Inflammatory macrophage treated with lipopolysaccharide for 1 hour (primary cell): Measurements from ENCODE around the gene TLE5.
"Not testable (repeated sequence)": the region's sequence is repeated elsewhere in the genome, so short reads cannot be mapped to it uniquely, and the experiment has no call there.

Source experiments
- DNase-seq, 2 donors: peaks; one replicate each; pipeline ENCODE4 v3.0.0-alpha.2; 2020 to 2022

Gene TLE5

DNA sequence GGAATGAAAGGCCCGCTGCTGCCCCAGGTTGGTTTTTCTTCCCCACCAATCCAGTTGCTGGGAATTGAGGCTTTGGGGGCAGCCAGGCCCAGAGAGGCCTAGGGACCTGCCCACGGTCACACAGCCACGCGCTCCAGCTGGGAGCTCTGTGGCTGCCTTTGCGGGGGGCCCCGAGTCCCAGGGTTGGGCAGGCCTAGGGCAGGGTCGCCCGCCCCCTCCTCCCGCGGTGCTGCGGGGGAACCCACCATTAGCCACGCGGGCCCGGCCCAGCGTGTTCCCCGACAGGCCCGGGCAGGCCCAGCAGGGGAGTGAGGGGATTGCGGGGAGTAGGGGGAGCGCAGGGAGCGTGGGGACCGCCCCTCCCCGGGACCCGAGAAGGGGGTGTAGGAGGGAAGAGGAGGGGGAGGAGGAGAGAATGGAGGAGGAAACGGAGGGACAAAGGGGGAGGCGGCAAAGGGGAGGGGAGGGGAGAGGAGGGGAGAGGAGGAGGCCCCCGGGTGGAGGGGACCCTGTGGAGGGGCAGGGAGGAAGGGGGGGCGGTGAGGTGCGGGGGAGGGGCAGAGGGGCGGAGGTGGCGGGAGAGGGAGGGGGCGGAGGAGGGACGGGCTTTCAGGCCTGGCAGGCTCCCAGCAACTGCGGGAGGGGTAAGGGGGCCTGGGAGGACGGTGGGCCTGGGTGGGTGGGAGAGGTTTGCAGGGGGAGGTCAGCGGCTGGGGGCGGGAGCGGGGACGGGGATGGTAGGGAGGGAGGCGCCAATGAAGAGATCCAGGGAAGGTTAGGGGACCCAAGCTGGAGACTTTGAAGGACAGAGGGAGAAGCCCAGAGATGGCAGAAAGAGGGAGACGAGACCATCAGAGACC is 20.3 kb downstream of the TLE5 start:
- no peak for DNase-seq

DNA sequence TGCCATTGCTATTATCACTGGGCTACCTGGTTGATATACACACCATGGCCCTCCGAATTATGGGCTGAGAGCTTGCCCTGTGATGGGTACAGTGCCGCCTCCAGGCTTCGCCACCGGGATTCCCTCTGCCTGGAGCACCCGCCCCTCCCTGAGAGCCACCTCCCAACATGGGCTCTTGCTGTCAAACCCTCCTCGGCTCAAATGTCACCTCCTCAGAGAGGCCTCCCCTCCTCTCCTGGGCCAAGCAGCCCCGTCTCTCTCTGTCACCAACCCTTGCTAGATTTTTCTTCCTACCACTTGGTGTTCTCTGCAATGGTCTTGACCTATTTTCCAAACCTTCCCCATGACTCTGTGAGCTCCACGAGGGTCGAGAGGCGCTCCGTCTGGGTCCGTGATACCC is 21.0 kb downstream of the TLE5 start:
- no peak for DNase-seq

DNA sequence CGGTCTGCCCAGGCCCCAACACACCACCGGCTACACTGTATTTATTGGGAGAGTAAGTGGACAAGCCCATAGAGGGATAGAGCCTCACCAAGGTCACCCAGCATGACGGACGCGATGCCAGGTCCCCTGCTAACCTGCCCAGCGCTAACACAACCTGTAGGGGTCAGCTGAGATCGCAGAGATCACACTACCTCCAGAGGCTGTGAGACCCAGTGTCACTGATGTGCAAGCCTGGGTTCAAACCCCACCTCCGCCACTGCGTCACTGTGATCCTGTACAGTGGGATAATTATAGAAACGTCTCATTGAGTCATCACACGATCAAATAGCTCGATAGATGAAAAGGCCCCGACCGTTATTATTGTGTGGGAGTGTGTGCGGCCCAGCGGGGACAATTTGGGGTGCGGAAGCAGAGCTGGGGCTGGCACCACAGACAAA is 22.6 kb downstream of the TLE5 start:
- DNase-seq = no peak

DNA sequence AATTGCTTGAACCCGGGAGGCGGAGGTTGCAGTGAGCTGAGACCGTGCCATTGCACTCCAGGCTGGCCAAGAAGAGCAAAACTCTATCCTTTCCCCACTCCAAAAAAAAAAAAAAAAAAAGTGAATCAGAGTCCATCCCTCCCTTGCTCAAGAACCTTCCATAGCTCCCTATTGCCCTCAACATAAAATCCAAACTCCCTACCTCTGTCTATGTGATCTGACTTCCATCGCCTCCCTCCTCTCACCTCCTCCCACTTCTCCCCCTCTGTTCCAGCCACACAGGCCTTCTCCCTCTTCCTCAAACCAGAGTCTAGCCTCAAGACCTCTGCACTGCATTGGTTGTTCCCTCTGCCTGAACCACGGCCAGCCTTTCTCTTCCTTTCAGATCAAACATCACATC is 23.2 kb downstream of the TLE5 start:
- DNase-seq = no peak

DNA sequence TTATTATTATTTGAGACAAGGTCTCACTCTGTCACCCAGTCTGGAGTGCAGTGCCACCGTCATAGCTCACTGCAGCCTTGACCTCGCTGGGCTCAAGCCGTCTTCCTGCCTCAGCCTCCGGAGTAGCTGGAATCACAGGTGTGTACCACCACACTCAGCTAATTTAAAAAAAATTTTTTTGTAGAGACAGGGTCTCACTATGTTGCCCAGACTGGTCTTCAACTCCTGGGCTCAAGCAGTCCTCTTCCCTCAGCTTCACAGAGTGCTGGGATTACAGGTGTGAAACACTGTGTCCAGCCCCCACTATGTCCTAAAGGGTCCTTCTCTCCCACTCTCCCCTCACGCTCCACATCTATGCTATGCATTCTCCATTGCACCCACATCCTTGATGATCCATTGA is 24.1 kb downstream of the TLE5 start:
- DNase-seq = no peak

DNA sequence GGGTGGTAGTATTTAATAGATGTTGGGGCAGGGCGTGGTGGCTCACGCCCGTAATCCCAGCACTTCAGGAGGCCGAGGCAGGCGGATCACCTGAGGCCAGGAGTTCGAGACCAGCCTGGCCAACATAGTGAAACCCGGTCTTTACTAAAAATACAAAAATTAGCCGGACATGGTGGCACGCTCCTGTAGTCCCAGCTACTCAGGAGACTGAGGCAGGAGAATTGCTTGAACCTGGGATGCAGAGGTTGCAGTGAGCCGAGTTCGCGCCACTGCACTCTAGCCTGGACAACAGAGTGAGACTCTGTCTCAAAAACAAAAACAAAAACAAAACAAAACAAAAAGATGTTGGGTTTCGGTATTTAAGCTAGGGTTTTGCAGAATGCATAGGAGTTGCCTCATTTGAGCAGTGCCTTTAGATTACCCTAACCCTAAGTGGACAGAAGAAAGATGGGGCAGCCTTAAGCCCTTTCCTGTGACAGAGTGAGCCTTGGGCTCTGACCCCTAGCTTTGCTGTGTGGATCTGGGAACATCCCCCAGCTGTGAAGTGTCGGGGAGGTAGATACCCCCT is 25.2 kb downstream of the TLE5 start:
- DNase-seq = not testable (repeated sequence)

DNA sequence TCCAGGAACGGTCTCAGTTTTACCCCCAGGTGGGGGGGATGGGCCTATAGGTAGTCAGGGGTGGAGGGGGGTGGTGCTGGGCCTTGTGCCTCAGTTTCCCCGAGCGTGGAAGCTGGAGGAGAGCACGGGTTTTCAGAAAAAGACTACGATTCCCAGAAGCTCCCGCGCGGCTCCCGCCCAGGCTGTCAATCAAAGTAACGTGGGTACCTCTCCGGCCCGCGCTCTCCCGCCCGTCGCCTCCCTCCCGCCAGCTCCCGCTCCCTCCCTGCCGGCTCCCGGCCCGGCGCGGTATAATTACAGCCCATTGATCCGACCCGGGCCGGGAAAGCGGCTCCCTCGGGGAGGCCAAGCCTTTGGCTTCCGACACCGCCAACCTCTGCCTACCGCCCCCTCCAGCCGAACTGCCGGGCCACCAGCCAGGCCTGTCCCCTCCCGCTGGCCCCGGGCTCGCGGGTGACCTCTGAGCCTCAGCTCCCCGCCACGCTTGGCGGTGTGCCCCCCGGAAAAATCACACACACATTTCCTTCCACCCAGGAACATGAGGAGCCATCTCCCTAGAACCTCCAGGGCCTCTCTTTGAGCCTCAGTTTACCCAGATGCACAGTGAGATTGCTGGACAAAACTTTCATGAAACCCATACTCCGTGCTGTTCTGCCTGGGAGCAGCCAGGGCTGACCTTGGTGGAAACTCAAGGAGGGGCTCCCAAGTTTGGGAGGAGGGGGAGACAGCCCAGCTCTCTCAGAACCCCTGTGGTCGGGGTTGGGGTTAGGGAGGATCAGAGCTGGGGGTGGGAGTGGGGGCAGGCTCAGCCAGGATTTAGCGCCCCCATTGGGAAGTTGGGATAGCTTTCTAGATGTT is 25.9 kb downstream of the TLE5 start:
- DNase-seq = peak; percentile 70 to 96

DNA sequence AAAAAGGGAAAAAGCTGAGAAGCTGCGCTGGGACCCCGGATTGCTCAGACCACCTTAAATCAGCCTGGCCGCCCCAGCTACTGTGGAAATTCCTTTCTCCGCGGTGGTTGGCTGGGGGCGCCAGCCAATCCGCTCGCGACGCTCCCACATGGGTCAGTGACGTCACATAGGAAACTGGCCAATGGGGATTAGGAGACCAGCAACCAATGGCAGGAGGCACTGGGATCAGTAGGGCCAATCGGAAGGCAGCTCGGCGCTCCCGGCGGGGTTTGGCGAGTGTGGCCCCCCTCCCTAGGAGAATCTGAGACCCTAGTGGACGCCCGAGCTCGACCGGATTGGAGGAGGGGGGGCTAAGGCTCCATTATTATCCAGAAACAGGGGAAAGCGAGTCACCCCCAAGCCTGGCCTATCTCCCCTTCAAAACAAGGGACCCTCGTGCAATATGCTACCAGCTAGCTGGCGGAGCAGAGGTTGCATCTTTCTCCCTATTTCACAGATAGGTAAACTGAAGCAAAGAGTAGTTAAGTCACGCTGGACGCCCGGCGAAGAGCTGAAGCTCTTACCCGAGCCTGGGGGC is 26.7 kb downstream of the TLE5 start:
- peak; percentile 96 to 100 for DNase-seq

DNA sequence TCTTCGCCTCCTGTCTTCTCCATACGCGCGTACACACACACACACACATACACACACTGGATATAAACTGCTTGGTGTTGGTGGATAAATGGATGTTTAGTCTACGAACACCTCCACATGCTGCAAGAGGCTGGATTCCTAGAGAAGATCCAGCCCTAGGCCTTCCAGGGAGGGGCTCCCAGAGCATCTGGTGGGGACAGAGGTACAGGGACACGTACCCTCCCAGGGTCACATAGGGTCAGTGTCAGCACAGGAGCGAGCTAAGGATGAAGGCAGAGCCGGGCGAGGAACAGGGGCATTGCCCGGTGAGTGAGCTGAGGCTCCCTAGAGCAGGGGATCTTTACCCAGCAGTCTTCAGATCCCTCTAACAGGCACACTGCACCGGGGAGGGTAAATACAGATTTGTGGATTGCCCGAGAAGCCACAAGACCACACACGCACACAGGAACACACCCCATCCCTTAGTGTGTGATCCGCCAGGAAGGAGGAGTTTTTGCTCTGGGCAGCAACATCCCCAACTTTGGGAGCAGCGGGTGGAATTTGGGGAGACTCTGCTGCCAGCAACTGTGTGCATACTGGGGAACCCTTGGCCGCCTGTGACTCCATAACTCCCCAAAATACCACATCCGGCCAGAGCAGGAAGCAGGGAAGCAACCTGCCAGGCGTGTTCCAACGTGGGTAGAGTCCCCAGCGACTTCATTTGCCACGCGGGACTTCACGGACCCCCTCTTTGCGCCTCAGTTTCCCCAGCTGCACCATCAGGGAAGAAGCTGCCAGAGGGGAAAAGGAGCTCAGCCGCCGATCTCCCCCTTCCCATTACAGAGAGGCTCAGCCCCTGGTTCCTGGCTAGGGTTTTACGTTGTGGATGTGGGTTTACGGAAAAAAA is 27.4 kb downstream of the TLE5 start:
- peak; percentile 22 to 30 for DNase-seq

DNA sequence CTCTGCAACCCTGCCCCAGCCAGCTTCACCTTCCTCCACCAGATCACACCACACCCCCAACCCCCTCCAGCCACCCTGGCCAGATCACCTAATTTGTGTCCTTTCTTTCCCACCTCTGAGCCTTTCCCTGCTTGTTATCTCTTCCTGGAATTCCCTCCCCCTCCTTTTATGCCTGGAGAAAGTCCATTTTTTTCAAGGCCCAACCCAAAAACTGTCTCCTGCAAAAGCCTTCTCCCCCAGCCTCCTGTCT is 28.0 kb downstream of the TLE5 start:
- DNase-seq = no peak

DNA sequence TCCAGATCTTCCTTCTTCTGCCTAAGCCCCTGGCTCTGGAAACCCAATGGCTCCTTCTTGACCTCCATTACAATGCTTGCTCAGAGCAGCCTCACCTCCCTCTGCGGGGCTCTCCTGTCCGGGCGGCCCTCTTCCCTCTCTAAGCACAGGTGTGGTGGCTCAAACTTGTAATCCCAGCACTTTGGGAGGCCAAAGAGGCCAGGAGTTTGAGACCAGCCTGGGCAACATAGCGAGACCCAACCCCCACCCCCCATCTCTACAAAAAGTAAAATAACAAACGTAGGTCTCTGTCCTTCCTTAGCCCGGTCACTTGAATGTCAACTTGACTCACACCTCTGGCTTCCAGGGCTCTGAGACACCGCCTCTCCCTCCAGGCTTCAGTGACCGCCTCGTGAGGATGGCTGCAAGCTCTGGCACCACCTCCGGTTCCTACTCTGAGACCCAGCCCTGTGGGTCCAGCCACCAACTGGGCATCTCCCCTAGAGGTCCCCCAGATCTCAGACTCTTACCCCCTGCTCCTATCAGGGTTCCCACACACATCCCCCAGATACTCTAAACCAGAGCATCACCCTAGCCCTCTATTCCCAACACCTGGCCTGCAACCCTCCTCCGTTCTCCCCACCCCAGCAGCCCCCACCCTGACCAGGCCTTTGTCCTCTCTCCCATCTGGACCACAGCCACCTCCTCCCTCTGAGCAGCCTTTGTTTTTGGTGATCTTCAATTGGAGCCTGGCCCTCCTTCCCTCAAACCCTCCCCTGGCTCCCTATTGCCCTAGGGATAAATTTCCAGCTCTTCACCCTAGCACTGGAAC is 28.5 kb downstream of the TLE5 start:
- no peak for DNase-seq

DNA sequence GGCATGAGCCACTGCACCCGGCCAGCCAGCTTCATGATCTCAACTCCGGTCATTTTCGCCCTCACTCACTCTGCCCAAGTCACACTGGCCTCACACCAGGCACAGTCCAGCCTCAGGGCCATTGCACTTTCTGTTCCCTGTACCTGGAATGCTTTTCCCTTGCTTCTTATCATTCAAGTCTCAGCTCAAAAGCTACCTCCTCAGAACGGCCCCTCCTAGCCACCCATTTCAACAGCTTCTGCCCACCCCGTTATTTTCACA is 30.8 kb downstream of the TLE5 start:
- DNase-seq = no peak

DNA sequence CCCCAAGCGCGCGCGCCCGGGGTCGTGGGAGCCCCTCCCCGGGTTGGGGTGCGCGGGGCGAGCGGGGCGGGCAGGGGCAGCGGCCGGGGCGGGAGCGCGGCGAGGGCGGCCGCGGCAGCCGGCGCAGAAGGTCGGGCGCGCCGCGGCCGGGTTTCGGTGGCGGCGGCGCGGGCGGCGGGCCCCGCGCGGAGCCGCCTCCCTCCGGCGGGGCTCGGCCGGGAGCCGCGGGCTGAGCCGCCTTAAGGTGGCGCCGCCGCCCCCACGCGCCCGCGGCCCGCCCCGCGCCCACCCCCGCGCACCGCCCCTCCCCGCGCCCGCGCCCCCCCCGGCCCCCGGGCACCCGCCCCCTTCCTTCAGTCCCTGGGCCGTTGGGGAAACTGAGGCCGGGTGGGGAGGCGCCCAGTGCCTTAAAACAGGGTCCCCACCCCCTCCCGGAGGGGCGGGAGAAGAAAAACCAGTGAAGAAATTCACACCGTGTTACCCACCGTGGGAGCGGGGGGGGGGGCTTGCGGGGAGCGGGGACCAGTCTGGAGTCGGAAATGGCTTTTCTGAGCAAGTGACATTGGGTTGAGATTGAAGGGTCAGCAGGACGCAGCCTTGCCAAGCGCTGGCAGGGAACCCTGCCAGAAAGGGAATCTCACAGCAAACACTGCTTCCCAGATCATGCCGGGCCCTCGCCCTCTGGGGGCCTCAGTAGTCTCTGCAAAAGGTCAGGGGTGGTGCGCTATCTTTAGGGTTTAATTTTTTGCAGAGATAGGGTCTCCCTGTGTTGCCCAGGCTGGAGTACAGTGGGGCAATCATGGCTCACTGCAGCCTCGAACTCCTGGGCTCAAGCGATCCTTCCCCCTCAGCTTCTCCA is 33.0 kb downstream of the TLE5 start, which contains the start of gene TLE2:
Gene TLE2 (minus strand): TSS at position 216 of the 859 bp plus-strand sequence. CDS start 376 bp downstream, outside the sequence.
- DNase-seq = no peak

DNA sequence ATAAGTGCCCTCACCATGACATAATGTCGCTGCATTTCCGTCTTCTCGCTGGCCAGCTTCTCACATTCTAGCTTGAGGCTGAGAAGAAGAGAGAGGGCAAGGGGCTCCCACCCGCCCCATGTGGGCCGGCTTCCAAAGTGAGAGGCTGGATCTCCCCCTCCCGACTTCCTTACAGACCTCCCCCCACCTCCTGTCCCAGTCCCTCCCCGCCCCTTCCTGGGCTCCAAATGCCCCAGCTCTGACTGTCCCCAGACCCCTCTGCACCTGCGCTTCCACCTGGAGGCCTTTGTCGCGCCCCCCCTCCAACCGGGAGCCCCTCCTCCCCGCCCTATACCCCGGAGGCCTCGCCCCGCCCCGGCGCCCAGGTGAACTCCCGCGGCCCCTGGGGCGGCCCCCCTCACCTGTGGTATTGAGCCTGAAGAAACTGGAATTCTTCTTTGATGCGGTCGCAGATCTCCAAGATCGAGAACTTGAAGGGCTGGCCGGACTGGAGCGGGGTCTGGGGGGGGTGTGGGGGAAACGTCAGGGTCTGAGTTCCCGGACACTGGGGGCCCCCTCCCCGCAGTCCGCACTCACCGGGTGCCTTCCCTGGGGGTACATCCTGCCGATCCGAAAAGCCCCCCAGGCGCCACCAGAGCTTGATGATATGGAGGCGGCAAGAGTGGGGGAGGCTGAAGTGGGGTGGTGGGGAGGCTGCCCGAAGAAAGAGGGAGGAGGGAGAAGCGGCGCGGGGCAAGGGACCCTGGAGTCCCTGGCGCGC is 33.8 kb downstream of the TLE5 start:
- no peak for DNase-seq

DNA sequence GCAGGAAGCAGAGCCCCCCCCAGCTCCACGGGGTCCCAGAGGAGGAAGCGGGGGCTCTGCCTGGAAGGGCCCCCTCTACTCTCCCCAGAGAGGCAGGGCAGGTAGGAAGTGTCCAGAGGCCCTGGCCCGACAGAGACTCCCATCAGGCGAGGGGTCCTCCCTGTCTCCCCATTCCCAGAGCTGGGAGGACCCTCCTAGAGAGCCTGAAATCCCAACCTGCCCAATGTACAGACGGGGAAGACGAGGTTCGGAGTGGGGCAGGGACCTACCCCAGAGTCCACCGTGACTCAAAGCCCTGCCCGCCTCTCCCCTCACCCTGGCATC is 34.4 kb downstream of the TLE5 start:
- DNase-seq = no peak

DNA sequence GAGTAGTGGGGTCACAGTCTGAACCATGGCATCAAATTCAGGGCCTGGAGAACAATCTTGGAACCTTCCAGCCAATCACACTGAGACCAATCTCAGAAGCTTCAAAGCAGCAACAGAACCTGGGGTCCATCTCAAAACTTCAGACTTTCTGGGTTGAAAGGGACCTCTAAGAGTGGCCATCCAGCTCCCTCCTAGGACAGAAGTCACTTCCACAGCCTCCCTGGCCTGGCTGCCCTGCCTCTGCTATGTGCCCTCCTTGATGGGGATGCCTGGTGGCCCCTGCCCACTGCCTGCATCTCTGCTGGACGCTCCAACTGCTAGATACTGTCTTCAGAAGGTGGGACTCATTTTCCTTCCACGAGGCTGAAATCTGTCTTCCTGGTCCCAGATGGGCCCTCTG is 35.0 kb downstream of the TLE5 start:
- no peak for DNase-seq

DNA sequence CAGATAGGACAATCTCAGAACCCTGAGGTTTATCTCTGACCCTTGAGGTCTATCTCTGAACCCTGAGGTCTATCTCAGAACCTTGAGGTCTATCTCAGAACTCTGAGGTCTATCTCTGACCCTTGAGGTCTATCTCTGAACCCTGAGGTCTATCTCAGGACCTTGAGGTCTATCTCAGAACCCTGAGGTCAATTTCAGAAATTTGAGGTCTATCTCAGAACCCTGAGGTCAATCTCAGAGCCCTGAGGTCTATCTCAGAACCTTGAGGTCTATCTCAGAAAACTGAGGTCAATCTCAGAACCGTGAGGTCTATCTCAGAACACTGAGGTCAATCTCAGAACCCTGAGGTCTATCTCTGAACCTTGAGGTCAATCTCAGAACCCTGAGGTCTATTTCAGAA is 35.5 kb downstream of the TLE5 start:
- no peak for DNase-seq

DNA sequence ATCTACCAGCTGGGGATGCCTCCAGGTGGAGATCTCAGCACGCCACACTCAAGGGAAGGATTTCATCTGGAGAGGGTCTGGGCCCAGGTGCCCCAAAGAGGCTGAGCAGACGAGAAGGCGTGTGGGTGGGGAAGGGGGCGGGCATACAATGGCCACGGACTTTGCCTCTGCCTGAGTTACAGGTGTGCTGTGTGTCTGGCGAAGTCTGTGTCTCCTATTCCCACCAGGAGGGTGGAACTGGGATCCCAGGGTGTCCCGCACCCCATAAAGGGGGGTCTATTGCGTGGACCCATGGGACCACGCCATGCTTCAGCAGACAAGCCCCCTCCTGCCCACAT is 36.8 kb downstream of the TLE5 start:
- DNase-seq = no peak

DNA sequence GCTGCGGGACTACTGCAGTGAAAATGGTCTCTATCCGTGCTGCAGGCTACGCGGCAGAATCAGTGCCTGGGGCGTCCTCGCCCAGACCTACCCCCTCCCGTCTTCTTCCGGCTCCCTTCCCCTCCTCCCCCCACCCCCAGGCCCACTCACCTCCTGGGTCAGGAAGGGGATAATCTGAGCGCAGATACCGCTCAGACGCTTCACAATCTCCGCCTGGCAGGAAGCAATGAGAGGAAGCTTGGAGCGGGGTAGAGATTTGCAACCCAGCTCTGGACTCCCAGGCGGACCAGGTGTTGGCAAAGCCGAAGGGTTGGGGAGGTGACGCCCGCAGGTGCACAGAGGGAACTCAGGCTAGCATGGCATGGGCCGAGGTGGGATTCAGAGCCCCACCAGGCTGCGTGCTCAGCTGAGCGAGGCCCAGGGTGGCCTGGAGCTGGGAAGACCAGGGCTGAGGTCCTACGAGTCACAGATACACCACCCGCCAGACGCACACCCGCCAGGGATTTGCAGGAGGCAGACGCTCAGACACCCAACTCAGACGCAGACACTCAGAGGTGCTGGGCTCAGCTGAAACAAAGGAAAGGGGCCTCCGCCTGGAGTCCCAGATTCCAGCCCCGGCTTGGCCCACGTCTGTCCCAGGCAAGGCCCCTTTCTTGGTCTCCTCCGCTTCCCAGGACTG is 37.3 kb downstream of the TLE5 start:
- DNase-seq = no peak

DNA sequence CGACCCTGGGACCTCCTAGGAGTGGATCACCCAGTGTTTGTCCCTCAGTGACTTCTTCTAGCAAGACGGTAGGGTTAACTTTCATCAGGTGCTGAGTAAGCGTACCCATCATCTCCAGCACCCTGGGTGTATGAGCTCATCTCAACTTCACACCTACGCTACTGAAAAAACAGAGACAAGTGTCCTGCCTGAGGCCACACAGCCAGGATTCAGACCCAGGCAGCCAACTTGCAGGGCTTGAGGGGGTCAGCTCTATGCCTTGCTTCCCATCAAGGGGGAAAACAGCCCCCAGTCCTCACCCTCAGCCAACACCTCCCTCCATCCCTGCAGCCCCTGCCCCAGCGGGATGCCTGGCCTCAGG is 37.8 kb downstream of the TLE5 start:
- DNase-seq = no peak
